Urinary bladder (tissue), 4 donors: ENCODE measurements around the gene NPIPB6. TPM values are rescaled to one million over a fixed set of nuclear protein-coding genes. Genes with fewer than 3 reads are reported as not detected.

Experiments used
- DNase-seq: peaks from one replicate; pipeline ENCODE4 v3.0.0-alpha.2; 2015; ENCODE audit errors: extremely low spot score
- H3K27ac ChIP-seq: one replicate; pipeline ENCODE4 v1.5.1; 2013; ENCODE audit warnings: low read depth, mild to moderate bottlenecking, moderate library complexity
- H3K36me3 ChIP-seq: one replicate; pipeline ENCODE4 v1.6.1; 2013; ENCODE audit warnings: mild to moderate bottlenecking, moderate library complexity; ENCODE audit not compliant: insufficient read depth
- H3K4me1 ChIP-seq: one replicate; pipeline ENCODE4 v1.6.1; 2013; ENCODE audit warnings: mild to moderate bottlenecking, moderate library complexity; ENCODE audit not compliant: insufficient read depth
- H3K4me3 ChIP-seq: one replicate; pipeline ENCODE4 v1.5.1; 2013; ENCODE audit warnings: low read depth, low read length
- WGBS: extraction: QIAGEN DNeasy Blood & Tissue Kit; methylation state at CpG from one replicate; pipeline ENCODE4 v1.1.7; 2013; 5-methylcytosine and 5-hydroxymethylcytosine counted together
- polyA plus RNA-seq: library from polyadenylated mRNA; stranded (reverse); fragments of 200-250 nt; gene quantifications from one replicate; pipeline ENCODE4 v1.2.3, GENCODE V29; 2013
- small RNA-seq: library from RNA; depleted of rRNA; stranded (forward); fragments of <200 nt; gene quantifications from one replicate; pipeline ENCODE3, GENCODE V24; 2014
- total RNA-seq: library from RNA; depleted of rRNA; stranded (reverse); fragments of >200 nt; gene quantifications from one replicate; pipeline ENCODE4 v1.2.3, GENCODE V29; 2014
- donor health status: healthy with polysubstance abuse.
- donor health status: healthy.

The NPIPB6 gene
- total and polyA plus RNA-seq, 2 donors, result 0.81 to 4.1 TPM

DNA sequence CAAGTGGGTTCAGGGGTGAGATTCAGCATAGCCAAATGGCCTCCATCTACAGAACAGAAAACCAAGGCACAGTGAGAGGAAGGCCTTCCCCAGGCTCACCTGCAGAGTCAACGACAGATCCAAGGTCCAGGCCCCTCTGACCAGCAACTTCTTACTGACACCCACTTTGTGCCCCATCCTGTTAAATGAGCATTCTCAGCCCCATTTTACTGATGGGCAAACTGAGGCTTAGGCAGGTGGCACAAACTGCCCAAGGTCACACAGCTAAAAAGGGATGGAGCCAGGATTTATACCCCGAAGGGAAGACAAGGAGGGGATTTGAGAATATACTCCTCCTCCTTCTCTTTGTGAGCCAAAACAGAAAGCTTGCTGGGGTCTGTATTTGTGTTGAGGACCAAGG is 61.7 kb downstream of the NPIPB6 start:
- Histone ChIP-seq H3K27ac (no peak overlapping the region), H3K4me3 (no peak overlapping the region), H3K36me3 (no peaks in the 10 kb centered on the region), H3K4me1 (no peaks in the 10 kb centered on the region)
- WGBS, result 89% methylated on average over 2 of the region's 2 CpGs
- no peak for DNase-seq

GRCh38 chr16:28301154-28301553 is 62.2 kb downstream of the NPIPB6 start:
- H3K36me3 ChIP-seq, result no peaks in the 10 kb centered on the region
- no peak overlapping the region for H3K27ac ChIP-seq
- DNase-seq, result no peak
- WGBS, result 73% methylated on average over 6 of the region's 6 CpGs
- no peaks in the 10 kb centered on the region for H3K4me1 ChIP-seq
- no peak overlapping the region for H3K4me3 ChIP-seq

DNA sequence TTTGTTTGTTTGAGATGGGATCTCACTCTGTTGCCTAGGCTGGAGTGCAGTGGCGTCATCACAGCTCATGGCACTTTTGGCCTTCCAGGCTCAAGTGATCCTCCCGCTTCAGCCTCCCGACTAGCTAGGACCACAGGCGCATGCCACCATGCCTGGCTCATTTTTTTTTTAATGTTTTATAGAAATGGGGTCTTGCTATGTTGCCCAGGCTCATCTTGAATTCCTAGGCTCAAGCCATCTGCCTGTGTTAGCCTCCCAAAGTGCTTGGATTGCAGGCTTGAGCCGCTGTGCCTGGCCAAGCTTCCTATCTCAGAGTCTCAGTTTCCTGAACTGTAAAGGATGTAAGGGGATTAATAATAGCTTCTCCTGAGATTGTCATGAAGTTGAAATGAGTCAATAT is 63.0 kb downstream of the NPIPB6 start:
- no peaks in the 10 kb centered on the region for H3K4me1 ChIP-seq
- H3K27ac ChIP-seq, result no peak overlapping the region
- 93% methylated on average over 5 of the region's 5 CpGs for whole genome bisulfite sequencing
- H3K36me3 ChIP-seq, result no peaks in the 10 kb centered on the region
- no peak for DNase-seq
- H3K4me3 ChIP-seq, result no peak overlapping the region

DNA sequence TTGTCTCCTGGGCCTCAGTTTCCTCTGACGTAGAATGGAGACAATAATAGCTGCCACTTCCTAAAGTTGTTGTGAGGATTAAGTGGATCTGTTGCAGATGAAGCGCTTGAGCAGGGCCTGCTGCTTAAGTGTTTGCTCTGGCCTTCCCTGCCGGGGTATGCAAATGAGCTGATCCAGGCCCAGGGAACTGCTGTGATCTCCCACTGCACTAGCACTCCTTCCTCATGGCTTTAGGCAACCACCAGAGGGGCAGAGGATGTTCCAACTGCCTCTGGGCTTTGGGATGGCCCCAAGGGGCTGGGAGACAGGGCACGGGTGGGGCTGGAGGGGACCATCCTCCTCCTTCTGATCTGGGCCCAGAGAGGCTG is 64.8 kb downstream of the NPIPB6 start:
- Histone ChIP-seq H3K4me3 (no peak overlapping the region), H3K27ac (no peak overlapping the region), H3K4me1 (no peaks in the 10 kb centered on the region), H3K36me3 (no peaks in the 10 kb centered on the region)
- WGBS, result 64% methylated on average over 4 of the region's 4 CpGs
- no peak for DNase-seq

GRCh38 chr16:28297784-28298510 is 65.4 kb downstream of the NPIPB6 start:
- H3K4me3 ChIP-seq, result no peak overlapping the region

GRCh38 chr16:28297308-28297707 is 66.0 kb downstream of the NPIPB6 start:
- Histone ChIP-seq H3K36me3 (no peaks in the 10 kb centered on the region), H3K27ac (no peak overlapping the region), H3K4me3 (no peak overlapping the region), H3K4me1 (peaks cover 2% of the 10 kb centered on the region)
- DNase-seq, result no peak
- 63% methylated on average over 2 of the region's 2 CpGs for WGBS

More at GRCh38 chr16:28297784-28298510, 65.4 kb downstream of the NPIPB6 start:
- no peak for DNase-seq
- WGBS, result 52% methylated on average over 11 of the region's 11 CpGs
- Histone ChIP-seq H3K36me3 (no peaks in the 10 kb centered on the region), H3K4me1 (peaks cover 2% of the 10 kb centered on the region), H3K27ac (no peak overlapping the region)

DNA sequence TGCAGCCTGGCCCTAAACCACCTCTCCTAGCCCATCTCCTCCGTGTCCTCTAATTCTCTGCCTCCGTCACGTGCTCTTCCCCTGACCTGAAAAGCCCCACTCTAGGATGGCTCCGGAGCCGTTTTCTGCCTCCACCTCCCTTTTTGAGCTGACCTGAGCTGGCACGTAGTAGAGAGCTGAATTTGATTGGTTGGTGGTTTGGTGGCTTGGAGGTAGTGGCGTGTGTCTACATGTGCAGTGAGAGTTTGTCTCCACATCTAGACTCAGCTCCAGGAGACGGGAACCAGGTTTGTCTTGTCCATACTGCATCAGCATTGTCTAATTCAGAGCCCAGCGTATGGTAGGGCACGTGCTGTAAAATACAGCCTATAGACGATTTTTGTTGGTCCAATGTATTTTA is 68.0 kb downstream of the NPIPB6 start:
- H3K4me3 ChIP-seq, result no peak overlapping the region
- peaks cover 2% of the 10 kb centered on the region for H3K4me1 ChIP-seq
- H3K36me3 ChIP-seq, result no peaks in the 10 kb centered on the region
- no peak overlapping the region for H3K27ac ChIP-seq
- no peak for DNase-seq
- WGBS, result 65% methylated on average over 11 of the region's 11 CpGs

DNA sequence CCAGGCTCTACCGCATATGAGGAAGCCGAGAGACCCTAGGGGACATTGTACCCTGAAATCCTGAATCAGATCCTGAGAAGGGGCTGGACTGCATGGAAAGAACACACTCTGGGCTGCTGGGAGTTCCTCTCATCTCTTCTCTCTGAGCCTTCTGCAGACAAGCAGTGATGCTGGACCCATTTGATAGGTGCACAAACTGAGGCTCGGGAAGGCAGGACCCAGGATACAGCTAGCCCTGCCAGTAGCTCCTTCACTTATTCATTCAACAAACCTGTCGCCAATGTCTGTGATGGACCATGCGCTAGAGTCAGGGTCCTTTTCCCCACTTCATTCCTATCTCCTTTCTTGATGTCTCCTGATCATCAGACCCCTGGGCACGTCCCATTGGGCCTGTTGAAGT is 69.1 kb downstream of the NPIPB6 start:
- Histone ChIP-seq H3K4me3 (no peak overlapping the region), H3K4me1 (peaks cover 2% of the 10 kb centered on the region), H3K36me3 (no peaks in the 10 kb centered on the region), H3K27ac (no peak overlapping the region)
- no peak for DNase-seq
- 78% methylated on average over 6 of the region's 6 CpGs for WGBS

GRCh38 chr16:28293601-28293960 is 69.7 kb downstream of the NPIPB6 start:
- Histone ChIP-seq H3K36me3 (no peaks in the 10 kb centered on the region), H3K4me1 (peaks cover 2% of the 10 kb centered on the region), H3K4me3 (no peak overlapping the region), H3K27ac (no peak overlapping the region)
- 26% methylated on average over 10 of the region's 10 CpGs for WGBS
- no peak for DNase-seq

DNA sequence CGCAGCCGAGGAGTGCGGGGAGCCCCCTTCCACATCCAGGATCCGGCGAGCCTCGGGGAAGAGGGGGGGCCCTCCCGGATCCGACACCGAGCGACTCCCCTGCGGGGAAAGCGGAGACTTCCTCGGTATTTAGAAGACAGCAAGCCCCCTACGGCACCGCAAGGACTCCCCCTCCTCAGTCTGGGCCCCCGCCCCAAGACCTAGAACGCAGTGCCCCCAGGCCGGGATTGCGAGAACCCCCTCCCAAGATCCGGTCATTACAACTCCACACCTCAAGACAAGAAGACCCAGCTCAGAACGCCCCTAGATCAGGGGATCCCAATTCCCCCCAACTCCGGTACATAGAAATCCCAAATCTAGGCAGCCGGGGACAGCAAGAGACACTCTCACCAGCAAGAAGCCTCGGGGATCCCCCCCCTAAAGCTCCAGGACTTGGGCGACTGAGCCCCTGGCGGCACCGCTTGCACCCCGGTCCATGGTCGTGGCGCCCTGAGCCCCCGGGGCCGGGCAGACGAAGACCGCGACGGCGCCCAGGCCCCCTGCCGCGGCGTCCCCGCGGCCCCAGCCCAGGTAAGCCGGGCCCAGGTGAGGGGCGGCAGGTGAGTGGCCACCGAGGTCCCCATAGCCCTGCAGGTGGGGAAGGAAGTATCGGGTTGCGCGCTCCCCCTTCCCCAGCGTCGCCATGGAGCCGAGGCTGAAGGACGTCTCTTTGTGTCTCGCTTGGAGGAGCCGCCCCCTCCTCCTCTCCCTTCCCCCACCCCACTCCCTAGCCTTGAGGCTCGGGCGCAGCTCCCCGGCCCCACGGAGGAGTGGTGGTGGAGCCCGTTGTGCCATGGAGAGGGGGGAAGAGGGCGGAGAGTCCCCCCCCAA is 70.3 kb downstream of the NPIPB6 start:
- H3K36me3 ChIP-seq, result no peaks in the 10 kb centered on the region
- DNase-seq, result no peak
- no peak overlapping the region for H3K27ac ChIP-seq

More for the DNA sequence above, 70.3 kb downstream of the NPIPB6 start:
- under 1% methylated on average over 60 of the region's 60 CpGs for WGBS
- Histone ChIP-seq H3K4me3 (peak overlapping the region; percentile 48), H3K4me1 (peaks cover 2% of the 10 kb centered on the region)

Small RNAs within 50 kb of the gene (small RNA-seq; reads per million reads assigned to genes)
- not detected for gene AC138904.2
- gene MIR6862-1, result not detected

Other genes with a start within 250 kb of the NPIPB6 start
- 85.7 TPM for gene XPO6, start 151.5 kb downstream of the NPIPB6 start, total RNA-seq
- gene XPO6, start 151.5 kb downstream of the NPIPB6 start, polyA plus RNA-seq, result 55.0 TPM
- 0.21 TPM for gene SBK1, start 71.0 kb downstream of the NPIPB6 start, total RNA-seq
- 0.16 TPM for gene SBK1, start 71.0 kb downstream of the NPIPB6 start, polyA plus RNA-seq
- 23.0 TPM for gene EIF3CL, start 40.3 kb upstream of the NPIPB6 start, total RNA-seq
- 89.4 TPM for gene EIF3CL, start 40.3 kb upstream of the NPIPB6 start, polyA plus RNA-seq
- not detected for gene NPIPB7, start 108.8 kb upstream of the NPIPB6 start, total RNA-seq
- gene NPIPB7, start 108.8 kb upstream of the NPIPB6 start, polyA plus RNA-seq, result not detected
- 10.7 TPM for gene CLN3, start 128.6 kb upstream of the NPIPB6 start, total RNA-seq
- gene CLN3, start 128.6 kb upstream of the NPIPB6 start, polyA plus RNA-seq, result 32.2 TPM
- gene APOBR, start 131.1 kb upstream of the NPIPB6 start, total RNA-seq, result 0.69 TPM
- gene APOBR, start 131.1 kb upstream of the NPIPB6 start, polyA plus RNA-seq, result 4.2 TPM
- gene IL27, start 143.3 kb upstream of the NPIPB6 start, total RNA-seq, result not detected
- 0.08 TPM for gene IL27, start 143.3 kb upstream of the NPIPB6 start, polyA plus RNA-seq
- 4.1 TPM for gene NUPR1, start 175.5 kb upstream of the NPIPB6 start, total RNA-seq
- gene NUPR1, start 175.5 kb upstream of the NPIPB6 start, polyA plus RNA-seq, result 549 TPM
- gene SGF29, start 190.4 kb upstream of the NPIPB6 start, total RNA-seq, result 13.9 TPM
- 42.7 TPM for gene SGF29, start 190.4 kb upstream of the NPIPB6 start, polyA plus RNA-seq
- 0.21 TPM for gene SULT1A2, start 233.5 kb upstream of the NPIPB6 start, total RNA-seq
- 1.3 TPM for gene SULT1A2, start 233.5 kb upstream of the NPIPB6 start, polyA plus RNA-seq
- gene SULT1A1, start 246.5 kb upstream of the NPIPB6 start, total RNA-seq, result 8.2 TPM
- gene SULT1A1, start 246.5 kb upstream of the NPIPB6 start, polyA plus RNA-seq, result 15.6 TPM